Neural cell (in vitro differentiated cells): ENCODE data around the gene HDLBP. TPM values are rescaled to one million over a fixed set of nuclear protein-coding genes. Genes with fewer than 3 reads are reported as not detected.

Source experiments
- H2AFZ ChIP-seq: fragments of 200-600, 300-800 bp; sonication (generic), shearing (Covaris generic); 2 replicates; pipeline ENCODE4 v1.6.0; 2014; ENCODE audit warnings: low read depth, mild to moderate bottlenecking, antibody characterized with exemption, low read length, moderate library complexity
- H3F3A ChIP-seq: fragments of 200-600 bp; shearing (Covaris generic); 2 replicates; pipeline ENCODE4 v1.6.1; 2016; ENCODE audit warnings: mild to moderate bottlenecking, moderate library complexity, mixed read lengths, antibody characterized with exemption, low read length; ENCODE audit not compliant: insufficient read depth, poor library complexity, severe bottlenecking
- H3K27ac ChIP-seq: fragments of 200-600, 300-800 bp; sonication (generic), shearing (Covaris generic); 2 replicates; pipeline ENCODE4 v1.5.1; 2014; ENCODE audit warnings: mild to moderate bottlenecking, low read length, moderate library complexity
- H3K27me3 ChIP-seq: fragments of 300-800, 200-600 bp; sonication (generic), shearing (Covaris generic); 2 replicates; pipeline ENCODE4 v1.6.0; 2014; ENCODE audit warnings: mild to moderate bottlenecking, low read depth, low read length, moderate library complexity; ENCODE audit not compliant: insufficient read depth
- H3K36me3 ChIP-seq: fragments of 300-800, 200-600 bp; sonication (generic), shearing (Covaris generic); 2 replicates; pipeline ENCODE4 v1.5.1; 2014; ENCODE audit warnings: mild to moderate bottlenecking, antibody characterized with exemption, low read length, moderate library complexity; ENCODE audit not compliant: insufficient read depth
- H3K4me2 ChIP-seq: fragments of 300-800, 200-600 bp; sonication (generic), shearing (Covaris generic); 2 replicates; pipeline ENCODE4 v1.6.0; 2014; ENCODE audit warnings: mild to moderate bottlenecking, low read length
- H3K4me3 ChIP-seq: fragments of 300-800, 200-600 bp; sonication (generic), shearing (Covaris generic); 2 replicates; pipeline ENCODE4 v1.5.1; 2014; ENCODE audit warnings: mild to moderate bottlenecking, low read length, moderate library complexity
- H3K79me2 ChIP-seq: fragments of 200-600 bp; shearing (Covaris generic); replicated peaks from 2 replicates; pipeline ENCODE4 v1.6.0; 2014; ENCODE audit warnings: mild to moderate bottlenecking, low read length, moderate library complexity; ENCODE audit not compliant: insufficient read depth
- H3K9ac ChIP-seq: fragments of 300-800, 200-600 bp; sonication (generic), shearing (Covaris generic); 2 replicates; pipeline ENCODE4 v1.6.1; 2016; ENCODE audit warnings: mild to moderate bottlenecking, low read length, mixed read lengths
- H3K9me2 ChIP-seq: fragments of 200-600 bp; shearing (Covaris generic); 2 replicates; pipeline ENCODE4 v1.6.1; 2016; ENCODE audit warnings: mild to moderate bottlenecking, low read length, mixed read lengths; ENCODE audit not compliant: insufficient read depth
- H3K9me3 ChIP-seq: fragments of 200-600, 300-800 bp; sonication (generic), shearing (Covaris generic); 2 replicates; pipeline ENCODE4 v1.6.1; 2016; ENCODE audit warnings: mild to moderate bottlenecking, mixed run types, low read length, moderate library complexity, mixed read lengths
- H4K20me1 ChIP-seq: fragments of 200-600 bp; shearing (Covaris generic); 2 replicates; pipeline ENCODE4 v1.6.1; 2016; ENCODE audit warnings: mild to moderate bottlenecking, mixed run types; ENCODE audit not compliant: insufficient read depth
- CTCF ChIP-seq: fragments of 450-650 bp; IDR thresholded peaks from 2 replicates; pipeline ENCODE4 v1.5.1; 2014; ENCODE audit warnings: antibody characterized with exemption, mild to moderate bottlenecking, moderate library complexity; ENCODE audit not compliant: poor library complexity, severe bottlenecking
- EP300 ChIP-seq: fragments of 450-650 bp; conservative IDR thresholded peaks from 2 replicates; pipeline ENCODE4 v1.6.1; 2014; ENCODE audit warnings: antibody characterized with exemption, mild to moderate bottlenecking, moderate library complexity; ENCODE audit not compliant: poor library complexity, severe bottlenecking
- EZH2 ChIP-seq: fragments of 200-600, 300-800 bp; shearing (Covaris generic), sonication (generic); IDR thresholded peaks from 2 replicates; pipeline ENCODE4 v1.6.1; 2014; ENCODE audit warnings: antibody characterized with exemption, low read length, borderline replicate concordance, mild to moderate bottlenecking; ENCODE audit not compliant: insufficient read depth, poor library complexity, severe bottlenecking
- MXI1 ChIP-seq: fragments of 450-650 bp; conservative IDR thresholded peaks from 2 replicates; pipeline ENCODE4 v1.6.1; 2014; ENCODE audit warnings: antibody characterized with exemption, mild to moderate bottlenecking; ENCODE audit not compliant: poor library complexity, severe bottlenecking
- POLR2AphosphoS5 ChIP-seq: IDR thresholded peaks from 2 replicates; pipeline ENCODE4 v1.6.1; 2012
- RAD21 ChIP-seq: fragments of 450-650 bp; conservative IDR thresholded peaks from 2 replicates; pipeline ENCODE4 v1.6.1; 2014; ENCODE audit warnings: antibody characterized with exemption, mild to moderate bottlenecking, moderate library complexity
- REST ChIP-seq: IDR thresholded peaks from 2 replicates; pipeline ENCODE4 v1.6.1; 2012; ENCODE audit warnings: borderline replicate concordance
- SMC3 ChIP-seq: fragments of 450-650 bp; conservative IDR thresholded peaks from 2 replicates; pipeline ENCODE4 v1.6.1; 2014; ENCODE audit warnings: antibody characterized with exemption, mild to moderate bottlenecking, moderate library complexity; ENCODE audit not compliant: poor library complexity
- TAF1 ChIP-seq: IDR thresholded peaks from 2 replicates; pipeline ENCODE4 v1.6.1; 2012; ENCODE audit warnings: low read depth
- polyA plus RNA-seq: library from polyadenylated mRNA; depleted of rRNA; stranded (reverse); fragments of >200 nt; gene quantifications from 2 replicates; pipeline ENCODE4 v1.2.3, GENCODE V29; 2014

HDLBP gene
- polyA plus RNA-seq, 1 donor from 2014 or later: 61.9 TPM

GRCh38 chr2:241213567-241213966 lies 101.9 kb downstream of the HDLBP start:
- Histone ChIP-seq H3K9me3 (no peaks in the 10 kb centered on the region), H3K9ac (no peak overlapping the region), H3K27me3 (peaks cover under 1% of the 10 kb centered on the region), H3K9me2 (no peaks in the 10 kb centered on the region), H3K36me3 (no peaks in the 10 kb centered on the region), H3K4me3 (no peak overlapping the region), H2AFZ (no peak overlapping the region), H3K27ac (no peak overlapping the region), H3K79me2 (no peaks in the 10 kb centered on the region), H3F3A (no peaks in the 10 kb centered on the region), H4K20me1 (no peaks in the 10 kb centered on the region), H3K4me2 (no peak overlapping the region)
- TF ChIP-seq RAD21 (no peak), MXI1 (no peak), POLR2AphosphoS5 (no peak), SMC3 (no peak), REST (no peak), EP300 (no peak), EZH2 (no peak), CTCF (no peak), TAF1 (no peak)

- Histone ChIP-seq H4K20me1 (no peaks in the 10 kb centered on the region), H3K27me3 (no peaks in the 10 kb centered on the region), H3K9me3 (no peaks in the 10 kb centered on the region), H3F3A (no peaks in the 10 kb centered on the region), H3K27ac (no peak overlapping the region), H3K9me2 (no peaks in the 10 kb centered on the region), H3K4me2 (no peak overlapping the region), H3K4me3 (no peak overlapping the region), H3K36me3 (no peaks in the 10 kb centered on the region), H2AFZ (no peak overlapping the region), H3K79me2 (no peaks in the 10 kb centered on the region), H3K9ac (no peak overlapping the region)
- TF ChIP-seq CTCF (no peak), REST (no peak), EP300 (no peak), RAD21 (no peak), MXI1 (no peak)
Measured at GRCh38 chr2:241213041-241213440, 102.4 kb downstream of the HDLBP start.
